Activated CD4-positive, alpha-beta T cell treated with anti-CD3 and anti-CD28 coated beads for 36 hours (primary cell): Measurements from ENCODE around the gene MYO3B. TPM values are rescaled to one million over a fixed set of nuclear protein-coding genes. Genes with fewer than 3 reads are reported as not detected.

ENCODE experiments used
- ATAC-seq: fragments of 200-7000 bp; cut with Tn5 transposase; one replicate; pipeline ENCODE4 v1.10.0; 2021; ENCODE audit warnings: mild to moderate bottlenecking, moderate library complexity
- CTCF ChIA-PET: fragments of 350-600 bp; sonication (Branson Sonifier 250); formaldehyde crosslinking; loops from one replicate; lab custom pipeline; 2021; ENCODE audit warnings: antibody characterized with exemption; lab: Charles Lee
- POLR2A ChIA-PET: fragments of 350-600 bp; sonication (Branson Sonifier 250); formaldehyde crosslinking; loops from one replicate; lab custom pipeline; 2021; ENCODE audit warnings: antibody characterized with exemption, inconsistent platforms; lab: Charles Lee
- DNase-seq: peaks from one replicate; pipeline ENCODE4 v3.0.0-alpha.2; 2020
- H3K27ac Mint-ChIP-seq: one replicate; pipeline ENCODE4 v1.8.0; 2021; ENCODE audit warnings: mixed read lengths
- H3K27me3 Mint-ChIP-seq: one replicate; pipeline ENCODE4 v1.8.0; 2021; ENCODE audit warnings: mixed read lengths
- H3K36me3 Mint-ChIP-seq: one replicate; pipeline ENCODE4 v1.8.0; 2021; ENCODE audit warnings: low read depth, mixed read lengths
- H3K4me1 Mint-ChIP-seq: one replicate; pipeline ENCODE4 v1.8.0; 2021; ENCODE audit warnings: mixed read lengths
- H3K4me3 Mint-ChIP-seq: one replicate; pipeline ENCODE4 v1.8.0; 2021; ENCODE audit warnings: mild to moderate bottlenecking, moderate library complexity, mixed read lengths
- H3K9me3 Mint-ChIP-seq: one replicate; pipeline ENCODE4 v1.8.0; 2021; ENCODE audit warnings: low read depth, mixed read lengths
- intact Hi-C, 2 experiments: fragments of 100-400 bp; cut with DNase I in 1 of 2; cut with micrococcal nuclease in 1 of 2; formaldehyde crosslinking; loops; one replicate each; pipeline versions ENCODE4 v1.14.2 to v1.15.1; 2022 to 2024; cut with DNase I, micrococcal nuclease
- total RNA-seq, 2 experiments: library from RNA; stranded (reverse); gene quantifications; one replicate each; pipeline ENCODE4 v1.2.3, GENCODE V29; 2021

The MYO3B gene
- total RNA-seq, 2 experiments from 2014 or later: 0.97 to 1.2 TPM

- Mint-ChIP-seq H3K4me1 (peaks cover 25% of the 10 kb centered on the region), H3K27me3 (peaks cover 13% of the 10 kb centered on the region), H3K27ac (no peak overlapping the region), H3K4me3 (no peak overlapping the region), H3K9me3 (no peaks in the 10 kb centered on the region), H3K36me3 (no peaks in the 10 kb centered on the region)
- ChIA-PET CTCF (interaction anchor here (0.6 to 1.9 kb wide), 5 partner anchors 26 to 387 kb away, joined by 3 to 6 read pairs (median 3); no protein-coding TSS in a partner anchor), POLR2A (no interaction called here)
- ATAC-seq (peak; percentile 57), DNase-seq (peak; percentile 10)
- intact Hi-C loops: no loop called here
Observed at GRCh38 chr2:170434900-170435621, 257.1 kb downstream of the MYO3B start.

DNA sequence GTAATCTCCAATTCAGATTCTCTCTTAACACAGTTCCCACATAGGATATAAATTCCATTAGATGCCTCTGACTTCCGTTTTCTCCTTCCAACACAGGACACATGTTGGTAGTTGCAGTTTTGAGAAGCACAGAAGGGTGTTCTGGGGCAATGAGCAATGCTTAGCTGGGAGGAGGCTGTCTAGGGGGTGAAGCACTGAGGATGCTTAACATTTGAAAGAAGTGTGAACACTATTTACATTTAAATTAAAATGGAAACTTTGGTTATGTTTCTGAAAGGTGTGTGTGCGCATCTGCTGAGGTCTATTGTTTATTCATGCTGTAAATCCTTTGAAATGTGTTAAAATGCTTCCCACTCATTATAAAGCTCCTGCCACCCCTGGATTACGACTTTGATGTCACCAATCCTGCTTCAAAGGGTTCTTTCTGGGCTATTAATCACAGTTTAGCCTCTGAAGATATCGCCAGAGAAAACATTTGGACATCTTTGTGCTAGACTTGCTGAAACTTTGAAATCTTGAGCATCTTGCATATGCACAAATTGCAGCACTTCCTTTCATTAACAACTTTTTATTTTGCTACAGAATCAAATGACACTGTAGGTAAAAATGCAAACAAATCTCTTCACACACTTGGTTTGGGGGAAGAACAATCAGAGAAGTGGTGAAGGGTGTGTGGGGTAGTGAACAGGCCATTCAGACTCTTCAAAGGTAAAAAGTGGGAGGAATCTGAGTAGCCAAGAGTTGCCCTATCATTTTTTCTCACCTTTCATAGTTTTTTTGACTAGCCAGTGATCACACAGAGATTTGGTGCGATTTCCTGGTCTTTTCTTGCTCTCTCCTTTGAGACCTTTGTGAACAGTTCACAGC is 258.4 kb downstream of the MYO3B start:
- intact Hi-C loops: no loop called here
- ChIA-PET CTCF (interaction anchor here (0.6 to 1.0 kb wide), 4 partner anchors 112 to 386 kb away, joined by 3 to 4 read pairs (median 3); no protein-coding TSS in a partner anchor), POLR2A (no interaction called here)
- Mint-ChIP-seq H3K27me3 (peaks cover 10% of the 10 kb centered on the region), H3K27ac (no peak overlapping the region), H3K36me3 (no peaks in the 10 kb centered on the region), H3K9me3 (no peaks in the 10 kb centered on the region), H3K4me1 (peaks cover 25% of the 10 kb centered on the region), H3K4me3 (no peak overlapping the region)
- DNase-seq (no peak), ATAC-seq (no peak)

DNA sequence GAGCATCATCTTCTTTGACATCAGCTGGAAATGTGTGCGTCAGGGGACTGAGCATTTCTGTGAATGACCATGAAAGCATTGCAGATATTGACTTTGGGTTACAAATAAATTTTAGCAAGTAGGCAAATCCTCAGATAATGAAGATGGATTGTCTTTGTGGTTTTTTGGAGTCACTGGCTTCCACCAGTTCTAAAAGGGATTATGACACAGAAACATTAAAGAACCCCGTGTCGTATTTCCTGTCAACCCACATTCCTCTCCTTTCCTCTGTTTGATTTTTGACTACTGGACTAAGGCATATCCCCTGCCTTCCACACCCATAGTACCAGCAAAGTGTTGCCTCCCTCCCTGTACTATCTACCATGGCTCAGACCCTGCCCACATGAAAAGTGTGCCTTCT is 268.1 kb downstream of the MYO3B start:
- intact Hi-C loops: no loop called here
- ATAC-seq (no peak), DNase-seq (no peak)
- Mint-ChIP-seq H3K36me3 (no peaks in the 10 kb centered on the region), H3K9me3 (no peaks in the 10 kb centered on the region), H3K27ac (no peak overlapping the region), H3K4me1 (no peaks in the 10 kb centered on the region), H3K4me3 (no peak overlapping the region), H3K27me3 (peaks cover 4% of the 10 kb centered on the region)
- ChIA-PET CTCF (interaction anchor here (0.7 kb wide), 1 partner anchor 77 kb away, joined by 3 read pairs; no protein-coding TSS in a partner anchor), POLR2A (no interaction called here)

- H3K9me3 Mint-ChIP-seq: no peaks in the 10 kb centered on the region
- no peaks in the 10 kb centered on the region for H3K4me1 Mint-ChIP-seq
- DNase-seq (no peak), ATAC-seq (no peak)
- ChIA-PET CTCF (no interaction called here), POLR2A (no interaction called here)
- no peak overlapping the region for H3K4me3 Mint-ChIP-seq
- no peak overlapping the region for H3K27ac Mint-ChIP-seq
- intact Hi-C loops: no loop called here
- no peaks in the 10 kb centered on the region for H3K36me3 Mint-ChIP-seq
- peaks cover 2% of the 10 kb centered on the region for H3K27me3 Mint-ChIP-seq
Observed at GRCh38 chr2:170449034-170449433, 271.1 kb downstream of the MYO3B start.

GRCh38 chr2:170454471-170455372 is 276.8 kb downstream of the MYO3B start:
- Mint-ChIP-seq H3K4me1 (no peaks in the 10 kb centered on the region), H3K27ac (no peak overlapping the region), H3K27me3 (peaks cover 2% of the 10 kb centered on the region), H3K4me3 (no peak overlapping the region), H3K9me3 (no peaks in the 10 kb centered on the region), H3K36me3 (no peaks in the 10 kb centered on the region)
- POLR2A ChIA-PET: no interaction called here
- ATAC-seq: no peak
- no peak for DNase-seq
- intact Hi-C loops: no loop called here
- CTCF ChIA-PET: interaction anchor here (0.6 kb wide), 1 partner anchor 46 kb away, joined by 3 read pairs; no protein-coding TSS in a partner anchor

- POLR2A ChIA-PET: no interaction called here
- Mint-ChIP-seq H3K36me3 (no peaks in the 10 kb centered on the region), H3K9me3 (no peaks in the 10 kb centered on the region), H3K4me3 (no peak overlapping the region), H3K27ac (no peak overlapping the region), H3K4me1 (no peaks in the 10 kb centered on the region), H3K27me3 (peaks cover 2% of the 10 kb centered on the region)
- no peak for DNase-seq
- CTCF ChIA-PET: interaction anchor here (0.6 to 0.7 kb wide), 2 partner anchors 47 to 422 kb away, joined by 3 read pairs; no protein-coding TSS in a partner anchor
- ATAC-seq: no peak
- intact Hi-C loops: no loop called here
Observed at GRCh38 chr2:170455617-170456426, 277.9 kb downstream of the MYO3B start.

- no peak for DNase-seq
- Mint-ChIP-seq H3K27ac (no peak overlapping the region), H3K9me3 (no peaks in the 10 kb centered on the region), H3K4me3 (no peak overlapping the region), H3K27me3 (peaks cover 2% of the 10 kb centered on the region), H3K36me3 (no peaks in the 10 kb centered on the region), H3K4me1 (no peaks in the 10 kb centered on the region)
- intact Hi-C loops: no loop called here
- POLR2A ChIA-PET: no interaction called here
- CTCF ChIA-PET: no interaction called here
- ATAC-seq: no peak
Observed at GRCh38 chr2:170456914-170457313, 279.0 kb downstream of the MYO3B start.

GRCh38 chr2:170457742-170458141 is 279.8 kb downstream of the MYO3B start:
- Mint-ChIP-seq H3K9me3 (no peaks in the 10 kb centered on the region), H3K27ac (no peak overlapping the region), H3K4me3 (no peak overlapping the region), H3K27me3 (peaks cover 2% of the 10 kb centered on the region), H3K36me3 (no peaks in the 10 kb centered on the region), H3K4me1 (no peaks in the 10 kb centered on the region)
- intact Hi-C loops: no loop called here
- no peak for DNase-seq
- ChIA-PET CTCF (no interaction called here), POLR2A (interaction anchor here (0.8 kb wide), 1 partner anchor 637 kb away, joined by 3 read pairs; no protein-coding TSS in a partner anchor)
- no peak for ATAC-seq

- Mint-ChIP-seq H3K36me3 (no peaks in the 10 kb centered on the region), H3K4me3 (no peak overlapping the region), H3K27me3 (peaks cover 2% of the 10 kb centered on the region), H3K27ac (no peak overlapping the region), H3K9me3 (no peaks in the 10 kb centered on the region), H3K4me1 (no peaks in the 10 kb centered on the region)
- ATAC-seq: no peak
- DNase-seq: no peak
- POLR2A ChIA-PET: no interaction called here
- intact Hi-C loops: no loop called here
- CTCF ChIA-PET: interaction anchor here (0.6 to 0.7 kb wide), 2 partner anchors 1290 to 1330 kb away, joined by 3 read pairs; no protein-coding TSS in a partner anchor
Observed at GRCh38 chr2:170461889-170462288, 283.9 kb downstream of the MYO3B start.

DNA sequence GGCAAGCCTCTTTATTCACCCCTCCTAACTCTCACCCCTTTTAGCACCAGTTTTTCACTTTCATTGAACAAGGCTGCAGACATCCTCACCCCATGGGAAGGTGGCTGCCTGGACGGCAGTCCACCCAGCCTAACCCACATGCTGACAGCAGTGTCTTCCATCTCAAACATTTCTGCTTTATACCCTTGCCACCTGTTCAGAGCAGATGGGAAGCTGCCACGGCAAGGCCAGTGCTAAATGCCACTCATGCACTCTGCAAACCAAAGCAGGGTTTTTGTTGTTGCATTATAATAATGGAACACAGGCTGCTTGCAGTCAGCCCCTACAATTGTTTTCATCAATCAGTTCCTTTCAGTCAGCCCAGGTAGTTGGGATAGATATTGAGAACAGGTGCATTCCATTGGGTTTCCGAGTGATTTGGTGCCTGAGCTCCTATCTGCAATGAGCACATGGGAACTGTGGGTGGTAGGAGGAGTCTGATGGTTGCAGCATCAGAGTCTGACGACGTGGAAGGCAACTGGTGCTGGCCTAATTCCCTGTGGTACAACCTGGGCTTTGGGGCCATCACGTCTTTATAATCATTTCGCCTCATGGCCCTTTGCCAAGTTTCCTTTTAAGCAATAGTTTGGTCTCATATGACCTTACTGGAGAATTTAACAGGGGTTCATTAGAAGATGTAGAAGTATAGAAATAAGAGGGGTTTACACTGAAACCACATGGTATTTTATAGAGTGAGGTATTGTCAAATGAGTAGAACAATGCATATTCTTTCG is 284.7 kb downstream of the MYO3B start:
- Mint-ChIP-seq H3K9me3 (no peaks in the 10 kb centered on the region), H3K27me3 (peaks cover 2% of the 10 kb centered on the region), H3K4me3 (no peak overlapping the region), H3K36me3 (no peaks in the 10 kb centered on the region), H3K4me1 (no peaks in the 10 kb centered on the region), H3K27ac (no peak overlapping the region)
- ATAC-seq: no peak
- POLR2A ChIA-PET: no interaction called here
- CTCF ChIA-PET: interaction anchor here (0.7 kb wide), 1 partner anchor 1291 kb away, joined by 3 read pairs; no protein-coding TSS in a partner anchor
- DNase-seq: no peak
- intact Hi-C loops: no loop called here
